ENCODE results near the gene SSH2.

SSH2 gene

GRCh38 chr17:29972277-29972676 lies 42.2 kb upstream of the SSH2 start:
- H3K4me1 ChIP-seq (ENCODE audit: control insufficient read depth in 2 of 2, insufficient read depth in 1 of 2, low read depth in 1 of 2, low read length in 2 of 2), result no peaks in the 10 kb centered on the region
- H3K18ac ChIP-seq (ENCODE audit: low read length), result no peak overlapping the region
- no peaks in the 10 kb centered on the region for H3K36me3 ChIP-seq (replicated peaks in 1 of 2; ENCODE audit: control insufficient read depth in 2 of 2, insufficient read depth in 2 of 2, low read length in 2 of 2)
- peaks cover 0 to 6% (median 0%) of the 10 kb centered on the region in 3 experiments for H3K27me3 ChIP-seq (ENCODE audit: control insufficient read depth in 3 of 3, insufficient read depth in 3 of 3, low read depth in 1 of 3, low read length in 3 of 3)
- no peaks in the 10 kb centered on the region for H3K79me1 ChIP-seq (ENCODE audit: low read depth, low read length)
- no CpG with 5 or more reads among the region's 18 CpGs for WGBS, 2 donors (ENCODE audit: extremely low coverage in 2 of 2, insufficient read length in 2 of 2, insufficient replicate concordance in 1 of 2)
- H2AFZ ChIP-seq (ENCODE audit: low read length), result no peak overlapping the region
- DNase-seq (ENCODE audit: low spot score), result no peak
- H2BK12ac ChIP-seq (ENCODE audit: low read length), result no peak overlapping the region
- H3K23ac ChIP-seq (ENCODE audit: low read depth, low read length, poor library complexity), result no peak overlapping the region
- H4K8ac ChIP-seq (ENCODE audit: low read depth, low read length), result no peak overlapping the region
- H2BK5ac ChIP-seq (ENCODE audit: low read length), result no peak overlapping the region
- no peak overlapping the region for H3K27ac ChIP-seq (replicated peaks; ENCODE audit: low read length)
- no peak overlapping the region for H3K14ac ChIP-seq (ENCODE audit: low read length)
- H4K91ac ChIP-seq (ENCODE audit: low read depth, low read length, poor library complexity), result no peak overlapping the region
- no peak overlapping the region for H3K9ac ChIP-seq (ENCODE audit: low read depth, low read length, poor library complexity)
- H2BK120ac ChIP-seq (ENCODE audit: low read depth, low read length), result no peak overlapping the region
- no peak overlapping the region for H3K4ac ChIP-seq (ENCODE audit: low read length)
- H2BK15ac ChIP-seq (ENCODE audit: low read length), result no peak overlapping the region
- no peaks in the 10 kb centered on the region for H3K9me3 ChIP-seq (replicated peaks in 1 of 2; ENCODE audit: control insufficient read depth in 2 of 2, insufficient read depth in 1 of 2, low read depth in 1 of 2, low read length in 2 of 2)
- no peak overlapping the region for H3K4me3 ChIP-seq (ENCODE audit: low read length in 2 of 2)
- H3K4me2 ChIP-seq (ENCODE audit: insufficient read depth, low read length, poor library complexity, severe bottlenecking), result no peak overlapping the region
- H2AK5ac ChIP-seq (ENCODE audit: low read depth, low read length), result no peak overlapping the region

- no peak overlapping the region for H3K23ac ChIP-seq (ENCODE audit: low read depth, low read length, poor library complexity)
- H4K8ac ChIP-seq (ENCODE audit: low read depth, low read length), result no peak overlapping the region
- H3K18ac ChIP-seq (ENCODE audit: low read length), result no peak overlapping the region
- no peak overlapping the region for H2AFZ ChIP-seq (ENCODE audit: low read length)
- no peak overlapping the region for H3K9ac ChIP-seq (ENCODE audit: low read depth, low read length, poor library complexity)
- H2BK15ac ChIP-seq (ENCODE audit: low read length), result no peak overlapping the region
- WGBS, 2 donors (ENCODE audit: extremely low coverage in 2 of 2, insufficient read length in 2 of 2, insufficient replicate concordance in 1 of 2), result no CpG with 5 or more reads among the region's 5 CpGs
- no peak overlapping the region for H2AK5ac ChIP-seq (ENCODE audit: low read depth, low read length)
- H2BK12ac ChIP-seq (ENCODE audit: low read length), result no peak overlapping the region
- no peaks in the 10 kb centered on the region for H3K9me3 ChIP-seq (replicated peaks in 1 of 2; ENCODE audit: control insufficient read depth in 2 of 2, insufficient read depth in 1 of 2, low read depth in 1 of 2, low read length in 2 of 2)
- no peak overlapping the region for H3K4me2 ChIP-seq (ENCODE audit: insufficient read depth, low read length, poor library complexity, severe bottlenecking)
- no peak overlapping the region for H3K4ac ChIP-seq (ENCODE audit: low read length)
- no peak overlapping the region for H3K14ac ChIP-seq (ENCODE audit: low read length)
- no peak overlapping the region for H2BK5ac ChIP-seq (ENCODE audit: low read length)
- H3K4me3 ChIP-seq (ENCODE audit: low read length in 2 of 2), result no peak overlapping the region
- no peak for DNase-seq (ENCODE audit: low spot score)
- no peak overlapping the region for H4K91ac ChIP-seq (ENCODE audit: low read depth, low read length, poor library complexity)
- H3K36me3 ChIP-seq (replicated peaks in 1 of 2; ENCODE audit: control insufficient read depth in 2 of 2, insufficient read depth in 2 of 2, low read length in 2 of 2), result no peaks in the 10 kb centered on the region
- H3K27ac ChIP-seq (replicated peaks; ENCODE audit: low read length), result no peak overlapping the region
- H3K4me1 ChIP-seq (ENCODE audit: control insufficient read depth in 2 of 2, insufficient read depth in 1 of 2, low read depth in 1 of 2, low read length in 2 of 2), result no peaks in the 10 kb centered on the region
- H3K79me1 ChIP-seq (ENCODE audit: low read depth, low read length), result no peaks in the 10 kb centered on the region
- H3K27me3 ChIP-seq (ENCODE audit: control insufficient read depth in 3 of 3, insufficient read depth in 3 of 3, low read depth in 1 of 3, low read length in 3 of 3), result no peaks in the 10 kb centered on the region
- H2BK120ac ChIP-seq (ENCODE audit: low read depth, low read length), result no peak overlapping the region
Measured at GRCh38 chr17:29968271-29968670, 38.2 kb upstream of the SSH2 start.

- H3K4me2 ChIP-seq (ENCODE audit: insufficient read depth, low read length, poor library complexity, severe bottlenecking), result no peak overlapping the region
- no peak overlapping the region for H3K4ac ChIP-seq (ENCODE audit: low read length)
- H3K18ac ChIP-seq (ENCODE audit: low read length), result no peak overlapping the region
- H2BK5ac ChIP-seq (ENCODE audit: low read length), result no peak overlapping the region
- peaks cover 0 to 2% of the 10 kb centered on the region in 2 donors for H3K4me1 ChIP-seq (ENCODE audit: control insufficient read depth in 2 of 2, insufficient read depth in 1 of 2, low read depth in 1 of 2, low read length in 2 of 2)
- no peak overlapping the region for H4K8ac ChIP-seq (ENCODE audit: low read depth, low read length)
- no peaks in the 10 kb centered on the region for H3K79me1 ChIP-seq (ENCODE audit: low read depth, low read length)
- H2AK5ac ChIP-seq (ENCODE audit: low read depth, low read length), result no peak overlapping the region
- H3K36me3 ChIP-seq (replicated peaks in 1 of 2; ENCODE audit: control insufficient read depth in 2 of 2, insufficient read depth in 2 of 2, low read length in 2 of 2), result no peaks in the 10 kb centered on the region
- H2BK120ac ChIP-seq (ENCODE audit: low read depth, low read length), result no peak overlapping the region
- no peaks in the 10 kb centered on the region for H3K27me3 ChIP-seq (ENCODE audit: control insufficient read depth in 3 of 3, insufficient read depth in 3 of 3, low read depth in 1 of 3, low read length in 3 of 3)
- no CpG with 5 or more reads among the region's 2 CpGs for WGBS, 2 donors (ENCODE audit: extremely low coverage in 2 of 2, insufficient read length in 2 of 2, insufficient replicate concordance in 1 of 2)
- no peak overlapping the region for H3K9ac ChIP-seq (ENCODE audit: low read depth, low read length, poor library complexity)
- H2BK15ac ChIP-seq (ENCODE audit: low read length), result no peak overlapping the region
- H2BK12ac ChIP-seq (ENCODE audit: low read length), result no peak overlapping the region
- H3K14ac ChIP-seq (ENCODE audit: low read length), result no peak overlapping the region
- no peak overlapping the region for H3K4me3 ChIP-seq (ENCODE audit: low read length in 2 of 2)
- no peaks in the 10 kb centered on the region for H3K9me3 ChIP-seq (replicated peaks in 1 of 2; ENCODE audit: control insufficient read depth in 2 of 2, insufficient read depth in 1 of 2, low read depth in 1 of 2, low read length in 2 of 2)
- DNase-seq (ENCODE audit: low spot score), result no peak
- no peak overlapping the region for H2AFZ ChIP-seq (ENCODE audit: low read length)
- H3K27ac ChIP-seq (replicated peaks; ENCODE audit: low read length), result no peak overlapping the region
- no peak overlapping the region for H3K23ac ChIP-seq (ENCODE audit: low read depth, low read length, poor library complexity)
- no peak overlapping the region for H4K91ac ChIP-seq (ENCODE audit: low read depth, low read length, poor library complexity)
Measured at GRCh38 chr17:29962656-29963055, 32.6 kb upstream of the SSH2 start.

- no peak overlapping the region for H2BK12ac ChIP-seq (ENCODE audit: low read length)
- no peak overlapping the region for H4K91ac ChIP-seq (ENCODE audit: low read depth, low read length, poor library complexity)
- H3K4me2 ChIP-seq (ENCODE audit: insufficient read depth, low read length, poor library complexity, severe bottlenecking), result no peak overlapping the region
- H2BK120ac ChIP-seq (ENCODE audit: low read depth, low read length), result no peak overlapping the region
- H2AK5ac ChIP-seq (ENCODE audit: low read depth, low read length), result no peak overlapping the region
- peaks cover 0 to 2% of the 10 kb centered on the region in 2 donors for H3K4me1 ChIP-seq (ENCODE audit: control insufficient read depth in 2 of 2, insufficient read depth in 1 of 2, low read depth in 1 of 2, low read length in 2 of 2)
- H3K4me3 ChIP-seq (ENCODE audit: low read length in 2 of 2), result no peak overlapping the region
- no peak overlapping the region for H3K14ac ChIP-seq (ENCODE audit: low read length)
- H3K36me3 ChIP-seq (replicated peaks in 1 of 2; ENCODE audit: control insufficient read depth in 2 of 2, insufficient read depth in 2 of 2, low read length in 2 of 2), result no peaks in the 10 kb centered on the region
- WGBS, 2 donors (ENCODE audit: extremely low coverage in 2 of 2, insufficient read length in 2 of 2, insufficient replicate concordance in 1 of 2), result no CpG with 5 or more reads among the region's 4 CpGs
- H2BK15ac ChIP-seq (ENCODE audit: low read length), result no peak overlapping the region
- DNase-seq (ENCODE audit: low spot score), result no peak
- H3K27ac ChIP-seq (replicated peaks; ENCODE audit: low read length), result no peak overlapping the region
- peak overlapping the region; percentile 23 for H3K18ac ChIP-seq (ENCODE audit: low read length)
- H3K9me3 ChIP-seq (replicated peaks in 1 of 2; ENCODE audit: control insufficient read depth in 2 of 2, insufficient read depth in 1 of 2, low read depth in 1 of 2, low read length in 2 of 2), result no peaks in the 10 kb centered on the region
- no peak overlapping the region for H3K4ac ChIP-seq (ENCODE audit: low read length)
- no peak overlapping the region for H4K8ac ChIP-seq (ENCODE audit: low read depth, low read length)
- H3K23ac ChIP-seq (ENCODE audit: low read depth, low read length, poor library complexity), result no peak overlapping the region
- no peak overlapping the region for H2BK5ac ChIP-seq (ENCODE audit: low read length)
- no peak overlapping the region for H2AFZ ChIP-seq (ENCODE audit: low read length)
- no peaks in the 10 kb centered on the region for H3K27me3 ChIP-seq (ENCODE audit: control insufficient read depth in 3 of 3, insufficient read depth in 3 of 3, low read depth in 1 of 3, low read length in 3 of 3)
- no peaks in the 10 kb centered on the region for H3K79me1 ChIP-seq (ENCODE audit: low read depth, low read length)
- no peak overlapping the region for H3K9ac ChIP-seq (ENCODE audit: low read depth, low read length, poor library complexity)
Measured at GRCh38 chr17:29959658-29960337, 29.8 kb upstream of the SSH2 start.
